H9 (cell line): ENCODE data around the gene CEP68. TPM values are rescaled to one million over a fixed set of nuclear protein-coding genes. Genes with fewer than 3 reads are reported as not detected.
A peak's percentile ranks its signal among the peaks of the same experiment; 100 is the strongest.

Source experiments
- DNase-seq: peaks from one replicate; pipeline ENCODE4 v3.0.0-alpha.2; 2017
- H2AFZ ChIP-seq: one replicate; pipeline ENCODE4 v1.6.1; 2013; ENCODE audit warnings: mild to moderate bottlenecking, low read length, control low read depth, moderate library complexity
- H2AK5ac ChIP-seq: 2 replicates; pipeline ENCODE4 v1.6.1; 2013; ENCODE audit warnings: low read length, control low read depth, mixed read lengths; ENCODE audit not compliant: insufficient read length
- H2BK120ac ChIP-seq: one replicate; pipeline ENCODE4 v1.6.1; 2013; ENCODE audit warnings: low read depth, mild to moderate bottlenecking, low read length, control low read depth, inconsistent platforms; ENCODE audit not compliant: poor library complexity, severe bottlenecking
- H2BK12ac ChIP-seq: 2 replicates; pipeline ENCODE4 v1.6.1; 2013; ENCODE audit warnings: low read length, control low read depth, mixed read lengths, low read depth; ENCODE audit not compliant: insufficient read length
- H2BK15ac ChIP-seq: 2 replicates; pipeline ENCODE4 v1.6.1; 2013; ENCODE audit warnings: low read depth, low read length, control low read depth
- H2BK20ac ChIP-seq: one replicate; pipeline ENCODE4 v1.6.1; 2013; ENCODE audit warnings: low read depth, mild to moderate bottlenecking, low read length, control low read depth, inconsistent platforms; ENCODE audit not compliant: poor library complexity, severe bottlenecking
- H2BK5ac ChIP-seq: 2 replicates; pipeline ENCODE4 v1.6.1; 2013; ENCODE audit warnings: low read length, control low read depth, mixed read lengths; ENCODE audit not compliant: insufficient read length
- H3K14ac ChIP-seq: 2 replicates; pipeline ENCODE4 v1.6.1; 2013; ENCODE audit warnings: low read length, control low read depth; ENCODE audit not compliant: insufficient read depth
- H3K18ac ChIP-seq: 2 replicates; pipeline ENCODE4 v1.6.1; 2013; ENCODE audit warnings: low read depth, mild to moderate bottlenecking, mixed read lengths, low read length, control low read depth; ENCODE audit not compliant: insufficient read length
- H3K23ac ChIP-seq: 2 replicates; pipeline ENCODE4 v1.6.1; 2013; ENCODE audit warnings: low read length, control low read depth, mixed read lengths, low read depth; ENCODE audit not compliant: insufficient read length
- H3K23me2 ChIP-seq: 2 replicates; pipeline ENCODE4 v1.6.1; 2013; ENCODE audit warnings: low read depth, mild to moderate bottlenecking, mixed read lengths, low read length, control low read depth; ENCODE audit not compliant: insufficient read length, poor library complexity, severe bottlenecking
- H3K27ac ChIP-seq: 2 replicates; pipeline ENCODE4 v1.5.1; 2013; ENCODE audit warnings: low read length, control low read depth, mixed read lengths, low read depth; ENCODE audit not compliant: insufficient read length
- H3K27me3 ChIP-seq: 2 replicates; pipeline ENCODE4 v1.6.1; 2013; ENCODE audit warnings: low read length, control low read depth, inconsistent platforms; ENCODE audit not compliant: insufficient read depth
- H3K4ac ChIP-seq: 2 replicates; pipeline ENCODE4 v1.6.1; 2013; ENCODE audit warnings: low read depth, mild to moderate bottlenecking, control low read depth, inconsistent platforms, low read length, moderate library complexity
- H3K4me1 ChIP-seq: 2 replicates; pipeline ENCODE4 v1.6.1; 2013; ENCODE audit warnings: low read length, control low read depth, inconsistent platforms; ENCODE audit not compliant: insufficient read depth
- H3K4me2 ChIP-seq: 2 replicates; pipeline ENCODE4 v1.6.1; 2013; ENCODE audit warnings: low read length, control low read depth, mixed read lengths; ENCODE audit not compliant: insufficient read length, insufficient read depth
- H3K56ac ChIP-seq: 2 replicates; pipeline ENCODE4 v1.6.1; 2013; ENCODE audit warnings: low read depth, mild to moderate bottlenecking, mixed read lengths, low read length, control low read depth; ENCODE audit not compliant: insufficient read length
- H3K79me1 ChIP-seq: 2 replicates; pipeline ENCODE4 v1.6.1; 2013; ENCODE audit warnings: low read depth, mild to moderate bottlenecking, moderate library complexity, low read length, control low read depth, inconsistent platforms; ENCODE audit not compliant: insufficient read depth, poor library complexity, severe bottlenecking
- H3K79me2 ChIP-seq: 2 replicates; pipeline ENCODE4 v1.6.1; 2013; ENCODE audit warnings: low read length, control low read depth, inconsistent platforms; ENCODE audit not compliant: insufficient read depth
- H3K9ac ChIP-seq: 2 replicates; pipeline ENCODE4 v1.6.1; 2013; ENCODE audit warnings: low read length, control low read depth, mixed read lengths; ENCODE audit not compliant: insufficient read length; ENCODE audit errors: extremely low read depth
- H3K9me3 ChIP-seq: one replicate; pipeline ENCODE4 v1.6.1; 2013; ENCODE audit warnings: low read depth, low read length, inconsistent platforms; ENCODE audit not compliant: control insufficient read depth
- H3T11ph ChIP-seq: one replicate; pipeline ENCODE4 v1.6.1; 2013; ENCODE audit warnings: mild to moderate bottlenecking, low read length, control low read depth, inconsistent platforms
- H4K20me1 ChIP-seq: one replicate; pipeline ENCODE4 v1.6.1; 2013; ENCODE audit not compliant: control insufficient read depth, insufficient read length, insufficient read depth
- H4K5ac ChIP-seq: 2 replicates; pipeline ENCODE4 v1.6.1; 2013; ENCODE audit warnings: low read depth, mild to moderate bottlenecking, mixed read lengths, low read length, control low read depth; ENCODE audit not compliant: insufficient read length
- H4K8ac ChIP-seq: replicated peaks from 2 replicates; pipeline ENCODE4 v1.6.1; 2013; ENCODE audit warnings: low read length, control low read depth, mixed read lengths, low read depth; ENCODE audit not compliant: insufficient read length
- H4K91ac ChIP-seq: 2 replicates; pipeline ENCODE4 v1.6.1; 2013; ENCODE audit warnings: low read depth, mild to moderate bottlenecking, moderate library complexity, mixed read lengths, low read length, control low read depth; ENCODE audit not compliant: insufficient read length
- H3K27ac Mint-ChIP-seq, 3 experiments: 2 replicates in 2 of 3; 3 replicates in 1 of 3; pipeline ENCODE4 v1.8.0; 2020 to 2021; ENCODE audit warnings: mixed read lengths in 3 of 3, mild to moderate bottlenecking in 1 of 3, moderate library complexity in 1 of 3
- H3K27me3 Mint-ChIP-seq: 2 replicates; pipeline ENCODE4 v1.8.0; 2021; ENCODE audit warnings: low read depth, mild to moderate bottlenecking, moderate library complexity, mixed read lengths
- H3K36me3 Mint-ChIP-seq, 3 experiments: 2 replicates in 2 of 3; 3 replicates in 1 of 3; pipeline ENCODE4 v1.8.0; 2020 to 2021; ENCODE audit warnings: low read depth in 3 of 3, mixed read lengths in 3 of 3; ENCODE audit not compliant: insufficient read depth in 1 of 3
- H3K4me1 Mint-ChIP-seq, 2 experiments: 2 replicates each; pipeline ENCODE4 v1.8.0; 2020; ENCODE audit warnings: mixed read lengths in 2 of 2
- H3K4me3 Mint-ChIP-seq, 2 experiments: 2 replicates in 1 of 2; 3 replicates in 1 of 2; pipeline ENCODE4 v1.8.0; 2020 to 2021; ENCODE audit warnings: mild to moderate bottlenecking in 2 of 2, mixed read lengths in 2 of 2, moderate library complexity in 1 of 2
- H3K9me3 Mint-ChIP-seq, 2 experiments: 2 replicates in 1 of 2; 3 replicates in 1 of 2; pipeline ENCODE4 v1.8.0; 2020; ENCODE audit warnings: mild to moderate bottlenecking in 2 of 2, mixed read lengths in 2 of 2, moderate library complexity in 1 of 2
- WGBS: extraction: QIAGEN DNeasy Blood & Tissue Kit; methylation state at CpG from one replicate; pipeline ENCODE4 v1.1.7; 2013; ENCODE audit warnings: missing lambda C conversion rate, low lambda C conversion rate, mixed read lengths; ENCODE audit not compliant: insufficient read length; ENCODE audit errors: extremely low coverage; 5-methylcytosine and 5-hydroxymethylcytosine counted together
- total RNA-seq: library from RNA; stranded (reverse); gene quantifications from 2 replicates; pipeline ENCODE4 v1.2.1, GENCODE V29; 2021
- TF ChIP-seq, protein P1 (sequence below): fragments of 200-600 bp; sonication (generic); conservative IDR thresholded peaks from 3 replicates; pipeline ENCODE4 v1.8.0; 2021; ENCODE audit warnings: antibody characterized with exemption, mild to moderate bottlenecking

Gene CEP68
- total RNA-seq, 1 experiment from 2014 or later: 20.2 TPM

DNA sequence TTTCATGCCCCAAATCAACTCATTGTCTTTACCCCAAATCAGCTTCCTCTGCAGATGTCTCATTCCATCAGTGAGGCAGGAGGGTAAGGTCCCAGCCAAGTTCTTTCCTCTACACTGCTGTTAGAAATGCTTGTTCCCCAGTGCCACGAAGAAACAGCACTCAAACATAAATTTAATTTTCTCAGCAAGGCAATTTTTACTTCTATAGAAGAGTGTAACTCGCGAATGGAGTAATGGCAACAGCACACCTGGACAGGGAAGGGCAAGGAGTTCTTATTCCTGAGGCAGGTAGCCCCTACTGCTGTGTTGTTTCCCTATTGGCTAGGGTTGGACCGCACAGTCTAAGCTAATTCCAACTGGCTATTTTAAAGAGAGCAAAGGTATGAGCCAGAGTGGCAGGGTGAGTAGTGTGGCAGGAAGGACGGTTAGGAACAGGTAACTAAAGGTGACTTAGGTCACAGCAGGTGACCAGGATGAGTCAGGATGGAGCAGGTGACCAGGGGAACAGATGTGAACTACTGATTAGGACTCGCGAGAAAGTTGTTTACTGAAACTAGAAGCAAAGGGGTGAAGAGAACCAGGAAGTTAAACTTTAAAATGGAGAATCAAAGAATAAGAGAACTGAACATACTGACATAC, 12.0 kb upstream of the CEP68 start:
- H3K4me3 Mint-ChIP-seq: no peak overlapping the region
- peaks cover 45 to 70% (median 46%) of the 10 kb centered on the region in 3 experiments for H3K36me3 Mint-ChIP-seq
- Histone ChIP-seq H3K27me3 (no peaks in the 10 kb centered on the region), H4K5ac (no peak overlapping the region), H3K9me3 (peaks cover 11% of the 10 kb centered on the region), H3K23me2 (no peaks in the 10 kb centered on the region), H3K56ac (no peak overlapping the region), H3K23ac (no peak overlapping the region), H2AK5ac (no peak overlapping the region), H2BK15ac (no peak overlapping the region), H3K27ac (no peak overlapping the region), H4K8ac (no peak overlapping the region), H2BK12ac (no peak overlapping the region), H2BK5ac (no peak overlapping the region), H3K14ac (no peak overlapping the region), H3K4me2 (no peak overlapping the region), H2BK20ac (no peak overlapping the region), H3K79me2 (no peaks in the 10 kb centered on the region), H2AFZ (no peak overlapping the region), H2BK120ac (no peak overlapping the region), H3K4ac (no peak overlapping the region), H4K20me1 (no peaks in the 10 kb centered on the region), H3K79me1 (no peaks in the 10 kb centered on the region), H4K91ac (no peak overlapping the region), H3K18ac (no peak overlapping the region), H3K9ac (no peak overlapping the region), H3K4me1 (peaks cover 5% of the 10 kb centered on the region; the same call in 1 of the 2 replicates), H3T11ph (no peak overlapping the region)
- H3K9me3 Mint-ChIP-seq: peaks cover 22 to 25% of the 10 kb centered on the region in 2 experiments
- TF ChIP-seq, protein P1, sequence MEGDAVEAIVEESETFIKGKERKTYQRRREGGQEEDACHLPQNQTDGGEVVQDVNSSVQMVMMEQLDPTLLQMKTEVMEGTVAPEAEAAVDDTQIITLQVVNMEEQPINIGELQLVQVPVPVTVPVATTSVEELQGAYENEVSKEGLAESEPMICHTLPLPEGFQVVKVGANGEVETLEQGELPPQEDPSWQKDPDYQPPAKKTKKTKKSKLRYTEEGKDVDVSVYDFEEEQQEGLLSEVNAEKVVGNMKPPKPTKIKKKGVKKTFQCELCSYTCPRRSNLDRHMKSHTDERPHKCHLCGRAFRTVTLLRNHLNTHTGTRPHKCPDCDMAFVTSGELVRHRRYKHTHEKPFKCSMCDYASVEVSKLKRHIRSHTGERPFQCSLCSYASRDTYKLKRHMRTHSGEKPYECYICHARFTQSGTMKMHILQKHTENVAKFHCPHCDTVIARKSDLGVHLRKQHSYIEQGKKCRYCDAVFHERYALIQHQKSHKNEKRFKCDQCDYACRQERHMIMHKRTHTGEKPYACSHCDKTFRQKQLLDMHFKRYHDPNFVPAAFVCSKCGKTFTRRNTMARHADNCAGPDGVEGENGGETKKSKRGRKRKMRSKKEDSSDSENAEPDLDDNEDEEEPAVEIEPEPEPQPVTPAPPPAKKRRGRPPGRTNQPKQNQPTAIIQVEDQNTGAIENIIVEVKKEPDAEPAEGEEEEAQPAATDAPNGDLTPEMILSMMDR: no peak
- WGBS: no CpG with 5 or more reads among the region's 7 CpGs
- 0 out of 7 replicates have a peak overlapping the region, but pooled peaks of 1 of the 3 experiments have one; percentile 29 for H3K27ac Mint-ChIP-seq
- peak; percentile 61 for DNase-seq
- H3K27me3 Mint-ChIP-seq: peaks cover 5% of the 10 kb centered on the region
- peaks cover 34 to 38% of the 10 kb centered on the region in 2 experiments for H3K4me1 Mint-ChIP-seq
